Measurements from ENCODE around the gene S100A11.

The S100A11 gene

DNA sequence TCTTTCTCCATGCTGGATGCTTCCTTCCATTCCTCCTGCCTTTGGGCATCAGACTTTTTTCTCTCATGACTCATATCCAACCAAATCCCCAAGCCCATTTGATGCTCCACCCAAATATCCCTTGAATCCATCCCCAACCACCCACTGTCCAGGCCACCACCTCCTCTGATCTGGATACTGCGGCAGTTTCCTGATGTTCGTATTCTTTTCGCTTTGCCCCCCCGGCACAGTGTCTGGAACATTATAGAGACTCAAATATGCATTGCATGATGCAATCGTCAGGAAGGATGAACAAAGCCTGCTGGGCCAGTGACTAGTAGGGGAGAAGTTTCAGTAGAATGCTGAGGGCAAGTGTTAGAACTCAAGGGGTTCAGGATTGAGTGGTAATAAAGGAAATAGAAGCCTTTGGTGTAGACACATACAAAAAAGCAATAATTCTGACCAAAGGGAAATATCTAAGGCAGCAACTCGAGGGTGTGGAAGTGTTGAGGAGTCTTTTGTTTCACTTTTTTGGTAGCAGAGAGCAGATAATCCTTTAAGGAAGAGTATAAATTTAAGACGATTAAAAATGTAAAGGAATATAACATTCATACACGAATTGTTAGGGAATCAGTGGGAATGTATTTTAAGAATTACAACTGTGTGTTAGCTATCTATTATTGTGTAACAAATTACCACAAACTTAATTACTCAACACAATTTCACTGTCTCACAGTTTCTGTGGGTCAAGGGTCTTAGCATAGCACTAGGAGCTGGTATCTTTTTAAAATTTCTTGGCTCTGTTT lies 7.5 kb downstream of the S100A11 start:
- TF ChIP-seq, protein P1, sequence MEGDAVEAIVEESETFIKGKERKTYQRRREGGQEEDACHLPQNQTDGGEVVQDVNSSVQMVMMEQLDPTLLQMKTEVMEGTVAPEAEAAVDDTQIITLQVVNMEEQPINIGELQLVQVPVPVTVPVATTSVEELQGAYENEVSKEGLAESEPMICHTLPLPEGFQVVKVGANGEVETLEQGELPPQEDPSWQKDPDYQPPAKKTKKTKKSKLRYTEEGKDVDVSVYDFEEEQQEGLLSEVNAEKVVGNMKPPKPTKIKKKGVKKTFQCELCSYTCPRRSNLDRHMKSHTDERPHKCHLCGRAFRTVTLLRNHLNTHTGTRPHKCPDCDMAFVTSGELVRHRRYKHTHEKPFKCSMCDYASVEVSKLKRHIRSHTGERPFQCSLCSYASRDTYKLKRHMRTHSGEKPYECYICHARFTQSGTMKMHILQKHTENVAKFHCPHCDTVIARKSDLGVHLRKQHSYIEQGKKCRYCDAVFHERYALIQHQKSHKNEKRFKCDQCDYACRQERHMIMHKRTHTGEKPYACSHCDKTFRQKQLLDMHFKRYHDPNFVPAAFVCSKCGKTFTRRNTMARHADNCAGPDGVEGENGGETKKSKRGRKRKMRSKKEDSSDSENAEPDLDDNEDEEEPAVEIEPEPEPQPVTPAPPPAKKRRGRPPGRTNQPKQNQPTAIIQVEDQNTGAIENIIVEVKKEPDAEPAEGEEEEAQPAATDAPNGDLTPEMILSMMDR (IDR thresholded peaks at IDR 0.05; ENCODE audit: borderline replicate concordance, insufficient read depth, low read depth, low read length) = no peak
- H3K4me3 ChIP-seq (ENCODE audit: low read depth, low read length) = no peak overlapping the region

DNA sequence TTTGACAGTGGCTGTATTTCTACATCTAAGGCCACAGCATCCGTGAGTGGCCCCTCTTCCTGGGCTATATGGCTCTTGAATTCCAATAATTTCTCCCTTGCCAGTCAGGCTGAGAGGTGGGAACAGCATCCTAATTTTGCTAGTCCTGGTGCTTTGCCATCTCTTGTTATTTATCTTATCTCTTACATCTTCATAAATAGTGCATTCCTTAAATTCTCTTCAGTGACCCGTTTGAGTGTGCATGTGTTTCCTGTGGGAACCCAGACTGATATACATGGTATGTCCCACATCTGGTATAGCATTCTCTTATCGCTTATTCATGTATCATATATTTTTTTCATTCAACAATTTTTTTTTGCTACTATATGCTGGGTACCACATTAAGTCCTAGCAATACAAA lies 9.9 kb downstream of the S100A11 start:
- TF ChIP-seq, protein P1 (IDR thresholded peaks at IDR 0.05; ENCODE audit: borderline replicate concordance, insufficient read depth, low read depth, low read length) = no peak

DNA sequence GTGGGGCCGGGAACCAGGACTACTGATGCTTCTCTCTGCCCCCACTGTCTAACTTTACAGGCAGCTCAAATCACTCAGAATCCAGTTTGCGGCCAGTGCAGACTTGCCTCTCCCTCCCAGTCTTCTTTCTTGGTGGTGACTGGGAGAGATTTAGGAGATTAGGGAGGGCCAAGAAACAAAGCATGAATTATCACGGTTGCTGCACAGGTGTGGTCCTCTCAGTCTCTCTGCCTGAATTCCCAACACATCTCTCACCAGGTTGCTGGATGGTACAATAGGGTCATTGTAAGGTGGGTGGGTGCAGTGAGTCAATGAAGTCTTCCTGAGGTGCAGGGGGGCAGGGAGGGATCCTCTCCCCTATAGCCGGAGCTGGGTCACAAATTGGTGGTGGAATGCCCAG lies 12.6 kb downstream of the S100A11 start:
- H3K4me3 ChIP-seq (ENCODE audit: low read depth, low read length) = no peak overlapping the region
- TF ChIP-seq, protein P1 (IDR thresholded peaks at IDR 0.05; ENCODE audit: borderline replicate concordance, insufficient read depth, low read depth, low read length) = no peak

More for the DNA sequence above, 9.9 kb downstream of the S100A11 start:
- no peak overlapping the region for H3K4me3 ChIP-seq (ENCODE audit: low read depth, low read length)

DNA sequence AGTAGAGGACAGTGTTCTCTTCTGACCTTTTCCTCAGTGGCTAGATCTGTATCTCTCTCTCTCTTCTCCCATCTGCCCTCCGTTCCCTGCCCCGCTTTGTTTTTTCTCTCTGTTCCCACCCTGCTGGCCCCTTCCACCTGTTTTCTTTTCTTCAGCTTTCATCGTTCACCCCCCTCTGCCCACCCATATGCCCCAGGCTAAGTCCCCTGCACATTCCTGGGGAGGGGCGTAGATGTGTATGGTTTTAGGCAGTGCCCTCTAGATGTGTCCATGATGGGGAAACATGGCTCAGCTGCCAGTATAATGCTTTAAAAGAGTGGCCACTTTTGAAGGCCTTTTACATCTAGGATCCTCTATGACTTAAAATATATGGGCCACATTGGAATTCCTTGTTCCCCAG lies 13.6 kb downstream of the S100A11 start:
- no peak overlapping the region for H3K4me3 ChIP-seq (ENCODE audit: low read depth, low read length)
- TF ChIP-seq, protein P1 (IDR thresholded peaks at IDR 0.05; ENCODE audit: borderline replicate concordance, insufficient read depth, low read depth, low read length) = no peak

DNA sequence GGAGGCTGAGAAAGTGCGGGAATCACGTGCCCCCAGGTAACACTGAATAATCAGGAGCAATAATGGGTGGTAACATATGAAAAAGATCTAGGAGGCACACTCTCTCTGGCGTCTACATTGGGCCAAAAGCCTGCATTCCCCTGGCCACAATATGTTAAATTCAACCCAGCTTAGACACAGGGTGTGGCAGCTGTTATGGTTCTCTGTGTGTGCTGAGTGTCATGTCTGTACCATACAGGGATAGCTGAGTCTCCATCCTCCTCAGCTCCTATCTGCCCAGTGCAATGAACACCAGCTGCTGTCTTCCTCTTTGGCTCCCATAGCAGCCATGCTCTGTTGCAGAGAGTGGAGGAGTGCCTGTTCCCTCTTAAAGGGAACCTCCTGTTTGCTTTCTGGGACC lies 14.3 kb downstream of the S100A11 start:
- no peak overlapping the region for H3K4me3 ChIP-seq (ENCODE audit: low read depth, low read length)
- TF ChIP-seq, protein P1 (IDR thresholded peaks at IDR 0.05; ENCODE audit: borderline replicate concordance, insufficient read depth, low read depth, low read length) = no peak

DNA sequence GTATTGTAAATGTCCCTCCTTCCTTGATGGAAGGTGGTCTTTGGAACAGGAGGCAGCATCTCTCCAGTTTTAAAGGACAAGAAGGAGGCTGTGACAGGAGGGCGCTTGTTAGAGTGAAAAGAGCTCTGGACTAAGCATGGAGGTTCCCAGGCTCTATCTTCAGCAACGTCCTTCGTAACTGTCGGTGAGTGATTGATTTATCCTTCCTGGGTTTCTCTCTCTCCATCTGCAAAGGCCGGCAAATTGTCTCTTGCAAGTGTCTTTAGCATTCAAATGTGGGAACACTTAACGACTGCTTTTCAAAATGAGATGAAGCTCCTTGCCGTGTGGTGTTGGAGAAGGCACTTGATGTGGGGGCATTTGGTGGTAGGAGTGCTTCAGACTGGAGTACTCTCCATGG lies 15.2 kb downstream of the S100A11 start:
- no peak overlapping the region for H3K4me3 ChIP-seq (ENCODE audit: low read depth, low read length)
- TF ChIP-seq, protein P1 (IDR thresholded peaks at IDR 0.05; ENCODE audit: borderline replicate concordance, insufficient read depth, low read depth, low read length) = no peak

DNA sequence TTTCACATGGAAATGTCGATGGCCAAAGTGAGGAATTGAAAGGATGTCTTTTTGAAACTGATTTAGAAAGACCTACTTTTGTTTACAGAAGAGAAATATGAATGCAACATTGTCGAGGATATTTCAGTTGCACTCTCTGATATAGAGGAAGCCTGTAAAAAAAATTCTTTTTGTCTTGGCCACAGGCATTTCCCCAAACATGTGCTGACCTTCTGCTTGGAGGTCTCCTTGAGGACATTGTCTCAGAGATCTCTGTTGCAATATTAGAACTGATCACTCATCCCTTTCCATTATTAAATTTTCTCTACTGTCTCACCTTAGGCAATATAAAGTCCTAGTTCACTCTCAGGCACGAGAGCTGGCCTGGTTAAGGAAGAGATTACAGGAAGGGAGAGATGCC lies 16.0 kb downstream of the S100A11 start:
- TF ChIP-seq, protein P1 (IDR thresholded peaks at IDR 0.05; ENCODE audit: borderline replicate concordance, insufficient read depth, low read depth, low read length) = no peak

More for the DNA sequence above, 16.0 kb downstream of the S100A11 start:
- H3K4me3 ChIP-seq (ENCODE audit: low read depth, low read length) = no peak overlapping the region
